DMS79 (cell line): Measurements from ENCODE around the gene PDE4C.
A peak's percentile ranks its signal among the peaks of the same experiment; 100 is the strongest.
"Not testable (repeated sequence)": the region's sequence is repeated elsewhere in the genome, so short reads cannot be mapped to it uniquely, and the experiment has no call there.

Experiments
- DNase-seq: peaks from one replicate; lab custom pipeline; 2025; lab: John Stamatoyannopoulos, UW

The PDE4C gene

DNA sequence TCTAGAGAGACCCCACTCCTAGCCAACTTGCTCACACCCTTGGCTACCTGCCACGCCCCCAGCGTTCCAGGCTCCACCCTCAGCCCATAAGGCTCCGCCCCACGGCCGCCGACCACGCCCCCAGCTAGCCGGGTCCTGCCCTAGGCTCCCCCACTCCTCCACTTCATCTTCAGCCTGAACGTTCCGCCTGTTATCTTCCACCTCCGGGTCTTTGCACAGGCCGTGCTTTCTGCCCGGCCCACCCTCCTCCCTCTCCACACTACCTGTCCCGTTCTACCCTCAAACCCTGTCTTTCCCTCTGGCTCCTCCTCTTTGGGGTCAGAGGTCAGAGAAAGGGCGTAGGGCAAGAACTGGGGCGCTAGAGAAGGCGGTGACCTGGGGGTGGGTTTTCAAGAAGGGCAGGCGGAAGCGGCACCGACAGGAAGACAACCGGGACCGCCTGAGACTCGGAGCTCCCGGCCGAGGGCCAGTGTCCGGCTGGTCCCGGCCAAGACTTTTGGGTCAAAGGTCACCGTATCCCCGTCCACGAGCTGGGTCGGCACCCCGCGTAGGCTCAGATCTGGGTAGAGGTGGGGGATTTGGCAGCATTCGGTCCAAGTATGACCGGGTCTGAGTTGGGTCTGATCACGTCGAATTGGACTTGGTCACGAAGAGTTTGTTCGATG, 2.2 kb downstream of the PDE4C start:
- no peak for DNase-seq

DNA sequence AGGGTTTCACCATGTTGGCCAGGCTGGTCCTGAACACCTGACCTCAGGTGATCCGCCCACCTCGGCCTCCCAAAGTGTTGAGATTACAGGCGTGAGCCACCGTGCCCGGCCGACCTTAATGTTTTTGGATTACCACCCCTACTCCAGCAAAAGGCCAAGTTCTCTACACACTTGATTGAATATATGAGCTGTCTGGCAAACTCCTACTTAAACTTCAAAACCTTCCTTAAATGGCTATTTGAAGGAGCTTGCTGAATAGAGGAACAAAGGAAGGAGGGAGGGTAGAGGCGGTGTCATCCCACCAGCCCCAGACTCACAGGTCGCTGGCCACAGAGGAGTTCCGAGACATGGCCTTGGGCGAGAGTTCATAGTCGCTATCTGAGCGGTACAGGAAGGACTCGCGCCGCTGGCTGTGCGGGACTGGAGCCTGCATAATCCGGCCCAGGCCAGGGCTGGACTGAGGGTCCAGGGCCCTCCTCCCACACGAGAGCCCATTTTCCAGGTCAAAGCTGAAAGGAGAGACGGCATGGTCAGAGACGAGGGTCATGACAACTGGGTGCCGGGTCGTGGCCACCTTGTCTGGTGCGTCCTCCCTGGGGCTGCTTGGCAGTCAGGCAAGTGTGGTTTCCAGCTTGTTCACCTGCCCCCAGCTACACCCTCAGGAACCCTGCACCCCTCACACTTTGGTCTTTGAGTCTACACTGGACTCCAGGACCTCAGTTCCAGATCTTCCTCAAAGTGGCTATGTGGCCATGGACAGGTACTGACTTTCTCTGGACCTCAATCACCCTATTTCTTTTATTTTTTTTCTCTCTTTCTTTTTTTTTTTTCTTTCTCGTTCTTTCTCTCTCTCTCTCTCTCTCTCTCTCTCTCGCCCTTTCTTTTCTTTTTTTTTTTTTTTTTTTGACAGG, 4.2 kb downstream of the PDE4C start:
- DNase-seq: no peak

DNA sequence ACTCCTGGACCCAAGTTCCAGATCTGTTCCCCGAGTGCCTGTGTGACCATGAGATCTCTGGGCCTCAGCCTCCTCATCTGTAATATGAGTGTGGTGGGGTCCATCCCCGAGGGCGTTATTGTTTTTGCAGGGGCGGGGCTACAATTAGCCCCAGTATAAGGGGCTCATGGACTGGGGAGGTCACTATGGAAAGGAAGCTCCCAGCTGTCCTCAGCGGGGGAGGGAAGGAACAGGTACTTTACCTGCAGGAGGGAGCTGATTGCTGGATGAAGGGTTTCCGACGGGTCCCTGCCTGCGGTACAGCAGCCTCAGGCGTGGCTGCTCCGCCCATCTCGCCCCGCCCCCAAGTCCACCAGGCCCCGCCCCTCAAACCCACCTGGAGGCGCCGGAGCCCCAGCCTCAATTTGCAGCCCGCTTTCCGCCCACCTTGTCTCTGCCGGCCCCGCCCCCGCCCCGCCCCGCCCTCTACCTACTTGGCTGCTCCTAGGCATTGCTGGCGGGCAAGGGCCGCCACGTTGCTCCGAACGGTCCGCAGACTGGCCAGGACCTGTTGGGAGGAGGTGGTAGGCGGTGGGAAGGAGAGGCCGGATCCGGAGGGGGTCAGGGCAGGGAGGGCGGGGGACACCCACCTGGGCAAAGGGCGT, 5.5 kb downstream of the PDE4C start:
- DNase-seq: no peak

DNA sequence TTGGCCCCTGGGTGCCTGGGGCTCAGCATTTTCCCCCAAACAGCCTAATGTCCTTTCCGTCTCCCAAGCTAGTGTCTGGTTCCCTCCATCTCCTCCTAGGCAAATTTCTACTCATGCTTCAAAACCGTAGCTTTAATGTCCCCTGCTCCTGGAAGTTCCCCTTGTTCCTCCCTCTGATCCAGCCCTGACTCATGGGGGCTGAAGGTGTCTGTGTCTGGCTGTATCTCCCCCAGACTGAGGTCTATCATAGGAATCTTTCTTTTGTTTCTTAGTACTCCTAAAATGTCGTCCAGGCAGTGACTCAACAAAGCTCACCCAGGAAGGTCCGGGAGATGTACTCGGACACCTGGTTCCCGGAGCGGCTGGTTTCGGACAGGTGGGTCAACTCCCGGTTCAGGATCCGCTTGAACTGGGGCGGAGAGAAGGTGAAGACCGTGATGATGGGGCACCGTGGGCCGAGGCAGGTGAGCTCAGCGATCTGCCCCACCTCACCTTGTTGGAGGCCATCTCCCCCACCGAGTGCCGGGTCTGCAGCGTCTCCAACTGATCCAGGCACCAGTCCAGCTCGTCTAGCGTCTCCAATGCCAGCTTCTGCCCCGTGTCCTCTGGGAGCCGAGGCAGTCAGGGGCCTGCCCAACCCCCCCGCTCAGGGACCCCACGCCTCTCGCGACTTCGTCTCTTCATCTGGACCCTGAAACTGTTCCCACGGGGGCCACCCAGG, 6.2 kb downstream of the PDE4C start:
- DNase-seq: no peak

DNA sequence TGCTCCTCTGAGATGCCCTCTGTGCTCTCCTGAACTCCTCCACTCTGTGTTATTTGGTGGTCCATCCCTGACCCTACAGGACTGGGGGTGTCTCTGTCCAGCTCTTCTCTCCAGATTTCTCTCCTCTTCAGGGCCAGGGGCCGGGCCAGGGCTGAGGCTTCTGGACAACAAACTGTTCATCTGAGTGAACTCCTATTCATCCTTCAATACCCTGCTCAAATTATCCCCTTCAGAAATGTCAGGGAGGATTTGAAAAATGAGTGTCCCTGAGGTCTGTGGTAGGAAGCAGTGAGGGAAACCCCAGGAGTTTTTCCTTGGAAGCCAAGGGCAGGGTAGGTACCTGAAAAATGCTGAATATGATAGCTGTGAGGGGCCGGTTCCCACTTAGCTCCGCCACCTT, 7.6 kb downstream of the PDE4C start:
- no peak for DNase-seq

DNA sequence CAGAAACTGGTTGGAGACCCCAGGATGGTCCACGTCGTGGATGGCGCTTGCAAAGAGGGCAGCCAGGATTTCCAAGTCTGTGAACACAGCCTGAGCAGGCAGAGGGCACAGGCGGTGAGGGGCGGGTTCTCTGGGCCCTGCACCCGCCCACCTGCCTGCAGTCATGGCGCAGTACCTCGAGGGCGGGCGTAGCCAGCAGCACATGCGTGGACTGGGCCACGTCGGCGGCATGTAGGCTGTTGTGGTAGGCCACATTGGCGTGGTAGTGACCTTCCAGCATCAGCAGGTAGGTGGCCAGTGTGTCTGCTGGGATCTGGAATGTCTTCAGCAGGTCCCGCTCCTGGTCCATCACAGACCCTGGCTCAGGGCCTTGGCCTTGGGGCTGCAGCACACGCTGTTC, 8.1 kb downstream of the PDE4C start:
- DNase-seq: no peak

DNA sequence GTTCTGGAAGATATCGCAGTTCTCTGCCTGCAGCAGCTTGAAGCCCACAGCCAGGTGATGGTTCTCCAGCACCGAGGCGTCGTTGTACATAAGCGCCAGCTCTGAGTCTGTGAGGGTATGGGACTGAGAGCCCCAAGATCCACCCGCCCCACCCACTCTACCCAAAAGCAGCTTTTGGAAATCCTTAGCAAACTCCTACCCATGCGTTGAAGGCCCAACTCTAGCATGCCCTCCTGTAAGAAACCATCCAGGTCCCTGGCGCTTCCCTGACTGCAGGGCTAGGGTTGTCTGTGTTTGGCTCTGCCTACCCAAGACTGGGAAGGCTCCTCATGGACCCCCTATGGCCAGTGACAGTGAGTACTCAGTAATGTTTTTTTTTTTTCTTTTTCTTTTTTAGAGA, 9.4 kb downstream of the PDE4C start:
- DNase-seq: no peak

DNA sequence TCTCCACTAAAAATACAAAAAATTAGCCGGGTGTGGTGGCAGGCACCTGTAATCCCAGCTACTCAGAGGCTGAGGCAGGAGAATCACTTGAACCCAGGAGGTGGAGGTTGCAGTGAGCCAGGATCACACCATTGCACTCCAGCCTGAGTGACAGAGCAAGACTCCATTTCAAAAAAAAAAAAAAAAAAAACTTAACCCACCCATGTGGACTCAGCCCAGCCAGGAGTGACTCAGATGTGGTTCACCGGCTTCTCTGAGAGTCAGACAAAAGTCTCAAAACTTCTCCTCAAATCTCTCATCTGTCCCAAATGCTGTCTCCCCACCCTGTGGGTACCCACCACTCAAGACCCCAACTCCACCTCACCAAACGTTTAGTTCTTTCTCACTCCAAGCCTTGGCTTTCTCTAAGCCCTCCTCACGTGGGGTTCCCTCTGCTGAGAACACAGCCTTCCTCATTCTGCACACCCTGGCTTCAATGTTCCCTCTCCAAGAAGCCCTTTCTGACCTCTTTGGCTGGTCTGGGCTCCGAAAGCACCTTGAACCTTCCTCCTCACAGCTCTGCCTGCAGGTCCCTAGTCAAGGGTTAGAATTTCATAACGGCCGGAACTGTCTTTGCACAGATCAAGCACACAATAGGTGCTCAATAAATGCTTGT, 11.3 kb downstream of the PDE4C start:
- DNase-seq: no peak

DNA sequence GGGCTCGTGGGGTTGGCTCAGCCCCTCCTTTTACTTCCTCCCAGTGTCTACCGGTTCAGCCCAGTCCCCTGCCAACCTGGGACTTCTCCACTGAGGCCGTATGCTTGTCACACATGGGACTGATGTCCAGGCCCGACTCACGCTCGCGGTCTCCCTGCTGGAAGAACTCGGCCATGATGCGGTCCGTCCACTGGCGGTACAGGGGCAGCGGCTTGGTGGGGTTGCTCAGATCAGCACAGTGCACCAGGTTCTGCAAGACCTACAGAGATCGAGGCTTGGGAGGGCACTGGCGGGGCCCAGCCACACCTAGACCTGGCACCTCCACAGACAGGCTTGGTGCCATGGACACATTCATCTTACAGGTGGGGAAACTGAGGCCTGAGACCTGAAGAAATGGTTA, 14.6 kb downstream of the PDE4C start:
- no peak for DNase-seq

DNA sequence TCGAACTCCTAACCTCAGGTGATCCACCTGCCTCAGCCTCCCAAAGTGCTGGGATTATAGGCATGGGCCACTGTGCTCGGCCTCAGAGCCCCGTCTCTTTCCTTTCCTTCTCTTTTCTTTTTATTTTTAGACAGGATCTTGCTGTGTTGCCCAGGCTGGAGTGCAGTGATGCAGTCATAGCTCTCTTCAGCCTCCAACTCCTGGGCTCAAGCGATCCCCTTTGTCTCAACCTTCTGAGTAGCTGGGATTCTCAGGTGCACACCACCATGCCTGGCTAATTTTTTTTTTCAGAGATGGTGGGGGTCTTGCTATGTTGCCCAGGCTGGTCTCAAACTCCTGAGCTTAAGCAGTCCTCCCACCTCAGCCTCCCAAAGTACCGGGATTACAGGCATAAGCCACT, 16.3 kb downstream of the PDE4C start:
- DNase-seq: not testable (repeated sequence)

DNA sequence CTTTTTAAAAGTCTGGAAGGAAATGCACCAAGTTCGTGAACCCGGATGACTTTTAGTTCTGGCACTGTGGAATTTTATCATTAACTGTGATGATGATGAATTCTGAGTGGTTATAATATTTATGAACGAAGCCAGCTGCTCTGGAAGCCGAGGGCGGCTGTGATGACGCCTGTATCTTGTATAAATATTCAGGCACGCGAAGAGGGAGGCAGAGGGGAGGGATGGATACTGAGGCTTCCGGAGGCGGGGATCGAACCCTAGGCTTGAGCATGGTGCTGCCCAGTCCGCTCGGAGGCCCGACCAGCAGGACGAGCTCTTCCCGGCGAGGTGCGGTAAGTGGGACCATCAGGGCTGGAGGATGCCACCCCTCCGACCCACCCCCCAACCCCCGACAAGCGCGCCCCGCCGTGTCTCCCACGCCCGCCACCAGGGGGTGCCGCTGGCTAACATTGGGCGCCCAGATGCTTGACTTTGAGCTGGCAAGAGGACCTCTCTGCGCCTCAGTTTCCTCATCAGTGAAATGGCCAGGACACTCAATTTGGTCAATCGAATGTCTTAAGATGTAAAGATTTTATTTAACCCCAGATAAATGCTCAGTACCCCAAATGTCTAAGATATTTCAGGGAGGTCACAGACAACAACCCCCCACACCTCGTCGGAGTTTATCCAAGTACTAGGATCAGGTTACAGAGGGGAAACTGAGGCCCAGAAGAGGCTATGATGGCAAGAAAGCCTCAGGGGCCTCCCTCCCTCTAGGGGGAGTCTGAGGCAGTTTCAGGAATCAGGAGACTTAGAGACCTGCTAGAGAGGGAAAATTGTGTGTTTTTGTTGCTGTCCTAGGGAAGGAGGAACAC, 17.9 kb downstream of the PDE4C start:
- DNase-seq: no peak

DNA sequence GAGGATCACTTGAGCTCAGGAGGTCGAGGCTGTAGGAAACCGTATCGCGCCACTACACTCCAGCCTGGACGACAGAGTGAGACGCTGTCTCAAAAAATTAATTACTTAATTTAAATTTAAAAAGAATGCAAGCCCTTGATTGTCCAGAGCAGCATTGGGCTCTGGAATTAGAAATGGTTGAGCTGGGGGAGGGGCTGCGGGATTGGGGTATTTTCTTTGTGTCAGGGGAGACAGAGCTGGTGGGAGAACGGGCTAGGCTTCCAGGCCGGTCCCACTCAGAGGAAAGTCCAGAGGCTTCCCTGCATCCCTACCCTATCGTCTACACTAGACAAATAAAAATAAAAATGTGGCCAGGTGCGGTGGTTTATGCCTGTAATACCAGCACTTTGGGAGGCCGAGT, 20.2 kb downstream of the PDE4C start:
- DNase-seq: no peak

DNA sequence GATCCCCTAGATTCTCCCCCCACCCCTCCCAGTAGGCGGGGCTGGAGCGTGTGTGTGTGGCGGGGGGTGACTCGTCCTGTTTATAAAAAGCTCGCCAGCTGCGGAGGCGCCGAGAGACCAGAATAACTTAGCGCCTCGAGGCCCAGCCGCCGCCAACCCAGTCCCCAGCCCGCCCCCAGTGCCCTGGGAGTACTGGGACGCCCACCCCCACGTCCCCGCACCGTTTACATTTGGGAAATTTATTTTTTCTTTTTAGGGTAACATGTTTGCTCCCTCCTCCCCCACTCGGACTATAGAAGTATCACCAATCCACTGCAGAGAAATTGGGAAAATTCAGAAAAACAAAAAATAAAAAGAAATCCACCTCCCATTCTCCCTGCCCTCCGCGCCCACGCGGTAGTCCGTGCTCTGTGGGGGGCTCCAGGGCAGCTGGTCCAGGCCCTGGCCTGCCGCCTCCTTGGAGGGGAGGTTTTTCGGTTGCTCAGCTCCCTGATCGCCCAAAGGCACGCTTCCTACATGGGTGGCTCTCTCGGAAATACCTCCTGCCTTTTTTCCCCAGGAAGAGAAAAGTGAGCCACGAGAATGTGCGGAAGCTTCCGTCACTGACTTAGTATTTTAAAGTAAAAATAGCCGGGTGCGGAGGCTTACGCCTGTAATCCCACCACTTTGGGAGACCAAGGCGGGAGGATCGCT, 20.9 kb downstream of the PDE4C start:
- DNase-seq: peak; percentile 10

DNA sequence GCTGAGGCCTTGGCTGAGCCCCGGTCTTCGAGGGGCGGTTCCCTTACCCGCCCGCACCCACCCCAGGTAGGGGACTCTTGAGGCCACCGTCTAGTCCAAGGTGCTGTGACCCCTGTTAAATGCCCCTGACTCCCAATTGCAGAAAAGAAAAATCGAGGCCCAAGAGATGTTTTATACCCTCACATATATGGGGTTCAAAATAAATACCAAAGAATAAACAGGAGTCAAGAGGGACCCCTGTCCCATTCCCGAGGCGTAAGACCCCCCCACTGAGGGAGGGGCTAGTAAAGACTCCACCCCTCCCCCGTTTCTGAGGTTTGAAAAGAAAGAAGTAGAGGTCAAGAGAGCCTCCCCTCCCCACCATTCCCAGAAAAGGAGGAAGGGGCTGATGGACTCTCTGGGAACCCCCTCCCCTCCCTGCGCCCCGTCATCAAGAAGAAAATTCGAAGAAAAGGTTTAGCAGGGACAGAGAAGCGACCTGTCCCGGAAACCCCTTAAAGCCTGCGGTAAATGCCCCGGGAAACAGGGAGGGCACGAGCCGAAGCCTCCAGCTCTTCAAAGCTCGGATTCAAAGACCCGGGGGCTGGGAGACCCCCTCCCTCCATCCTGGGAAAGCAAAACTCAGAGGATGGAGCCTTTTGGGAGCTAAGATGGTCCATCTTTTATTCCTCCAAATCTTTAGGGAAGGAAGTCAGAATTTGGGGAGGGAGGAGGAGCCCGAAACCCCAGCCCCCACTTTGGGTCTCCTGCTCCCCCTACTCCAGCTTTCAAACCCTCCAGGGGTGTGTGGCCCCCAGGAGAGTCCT, 21.6 kb downstream of the PDE4C start:
- no peak for DNase-seq

DNA sequence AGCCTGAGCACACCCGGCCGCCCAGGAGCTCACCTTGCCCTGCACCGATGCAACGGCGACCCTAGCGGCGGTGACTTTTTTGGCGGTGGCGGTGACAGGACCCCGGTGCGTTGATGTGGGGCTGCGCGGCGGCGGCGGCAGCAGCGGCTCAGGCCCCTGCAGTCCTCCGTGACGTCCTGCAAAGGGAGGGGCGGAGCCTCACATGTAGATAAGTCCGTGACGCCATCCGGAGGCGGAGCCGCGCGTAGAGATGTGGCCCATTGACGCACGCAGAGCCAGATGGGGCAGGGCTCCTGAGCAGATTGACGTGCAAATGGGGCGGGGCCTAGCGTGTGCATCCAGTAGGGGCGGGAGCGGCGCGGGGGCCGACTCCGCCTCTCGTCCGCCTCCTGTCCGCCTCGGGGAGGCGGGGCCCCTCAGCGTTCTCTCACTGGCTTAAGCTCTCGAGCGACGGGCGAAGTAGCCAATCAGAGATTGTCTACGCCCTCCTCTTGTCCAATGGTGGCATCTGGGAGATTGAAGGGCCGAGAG, 22.3 kb downstream of the PDE4C start, which contains the start of gene RAB3A:
RAB3A (minus strand) TSS at position 180 of the 531 bp plus-strand sequence. CDS start 1,302 bp downstream, outside the sequence.
- peak; percentile 99 for DNase-seq

DNA sequence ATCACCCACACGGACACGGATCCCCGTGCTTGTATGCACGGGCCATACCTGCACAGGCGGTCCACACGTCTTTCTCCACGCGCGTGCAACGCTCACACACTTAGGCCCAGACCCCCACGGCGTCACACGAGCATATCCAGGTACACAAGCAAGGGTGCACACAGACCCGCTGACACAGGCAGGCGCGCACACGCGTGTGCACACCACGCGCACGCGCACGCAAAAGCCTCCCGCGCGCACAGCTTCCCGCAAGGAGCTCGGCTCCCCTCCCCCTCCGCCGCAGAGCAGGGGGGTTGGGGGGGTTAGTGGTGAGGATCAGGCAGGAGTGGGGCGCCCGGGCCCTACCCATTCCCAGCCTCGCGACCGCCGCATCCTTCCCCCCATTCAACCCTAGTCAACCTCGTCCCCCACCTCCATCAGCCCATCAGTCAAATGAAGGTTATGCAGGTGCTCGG, 22.8 kb downstream of the PDE4C start:
- DNase-seq: no peak

DNA sequence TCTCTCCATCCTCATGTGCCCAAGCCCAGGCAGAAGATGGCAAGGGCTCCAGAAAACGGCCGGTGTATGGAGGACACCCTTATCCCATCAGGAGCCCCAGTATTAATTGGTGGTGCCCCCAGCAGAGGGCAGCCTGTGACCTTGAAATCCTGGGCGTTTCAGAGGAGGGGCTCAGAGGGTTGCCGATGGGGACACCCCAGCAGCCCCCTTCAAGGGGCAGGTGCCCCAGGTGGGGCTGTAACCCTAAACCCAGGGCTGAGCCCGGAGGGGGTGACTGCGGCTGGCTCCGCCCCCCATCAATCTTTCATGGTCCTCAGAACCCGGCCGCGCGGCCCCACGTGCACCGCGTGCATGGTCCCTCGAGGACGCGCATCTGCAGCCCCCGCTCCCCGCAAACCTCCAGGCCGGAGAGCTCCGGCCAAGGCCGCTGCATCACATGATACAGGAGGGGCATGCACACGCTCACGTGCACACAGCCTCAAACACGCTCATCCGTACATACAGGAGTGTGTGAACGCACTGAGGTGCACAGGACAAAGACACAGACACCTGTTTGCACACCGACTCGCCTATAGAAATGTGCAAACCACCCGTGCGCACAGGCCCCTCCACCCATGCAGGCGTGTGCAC, 23.3 kb downstream of the PDE4C start:
- DNase-seq: peak; percentile 20

DNA sequence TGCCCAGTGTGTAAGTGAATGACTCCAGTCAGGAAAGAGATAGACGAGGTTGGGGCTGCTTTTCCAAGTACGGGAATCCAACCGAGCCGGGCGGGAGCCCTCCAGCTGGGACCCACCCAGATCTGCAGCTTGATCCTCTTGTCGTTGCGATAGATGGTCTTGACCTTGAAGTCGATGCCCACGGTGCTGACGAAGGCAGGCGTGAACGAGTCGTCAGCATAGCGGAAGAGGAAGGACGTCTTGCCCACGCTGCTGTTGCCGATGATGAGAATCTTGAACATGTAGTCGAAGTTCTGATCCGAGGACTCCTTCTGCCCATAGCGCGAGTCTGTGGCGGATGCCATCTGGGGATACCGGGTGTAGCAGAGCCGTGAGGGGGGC, 23.9 kb downstream of the PDE4C start:
- DNase-seq: no peak
